GM18951 (cell line): Measurements from ENCODE around the gene FSIP2.

ENCODE experiments used
- POLR2A ChIP-seq: IDR thresholded peaks from 4 replicates; pipeline ENCODE4 v1.6.1; 2011; ENCODE audit warnings: mild to moderate bottlenecking; ENCODE audit not compliant: insufficient read length, insufficient read depth; ENCODE audit errors: extremely low read depth
- in situ Hi-C: fragments of 300-500 bp; cut with MboI; formaldehyde crosslinking; loops from one replicate; pipeline ENCODE4 v1.12.0; 2022; ENCODE audit warnings: low sequenced_read_pairs, mixed read lengths, inconsistent platforms; ENCODE audit not compliant: unreplicated experiment

FSIP2 gene

GRCh38 chr2:185738679-185739472 is at the start of gene FSIP2:
TSS of gene FSIP2 (plus strand) at chr2:185738804. CDS start at chr2:185738895, 91 bp downstream.
- no peak for TF ChIP-seq POLR2A
- in situ Hi-C loops, result loop anchor here (25.0 kb wide), 1 partner anchor 723 kb away; no protein-coding TSS in a partner anchor

GRCh38 chr2:185689906-185690539 is 48.6 kb upstream of the FSIP2 start:
- in situ Hi-C loops, result no loop called here
- TF ChIP-seq POLR2A, result no peak

- in situ Hi-C loops, result no loop called here
- TF ChIP-seq POLR2A, result no peak
Observed at GRCh38 chr2:185695711-185696235, 42.8 kb upstream of the FSIP2 start.

- TF ChIP-seq POLR2A, result no peak
- in situ Hi-C loops, result no loop called here
Observed at GRCh38 chr2:185700883-185701282, 37.7 kb upstream of the FSIP2 start.

- no peak for TF ChIP-seq POLR2A
- in situ Hi-C loops, result loop anchor here (25.0 kb wide), 1 partner anchor 728 kb away; no protein-coding TSS in a partner anchor
Observed at GRCh38 chr2:185734658-185735057, 3.9 kb upstream of the FSIP2 start.

- in situ Hi-C loops, result loop anchor here (25.0 kb wide), 1 partner anchor 726 kb away; no protein-coding TSS in a partner anchor
- no peak for TF ChIP-seq POLR2A
Observed at GRCh38 chr2:185736210-185736609, 2.4 kb upstream of the FSIP2 start.

GRCh38 chr2:185745864-185746859 is 7.6 kb downstream of the FSIP2 start:
- no peak for TF ChIP-seq POLR2A
- in situ Hi-C loops, result loop anchor here (25.0 kb wide), 1 partner anchor 716 kb away; no protein-coding TSS in a partner anchor

GRCh38 chr2:185757356-185757755 is 18.8 kb downstream of the FSIP2 start:
- no peak for TF ChIP-seq POLR2A
- in situ Hi-C loops, result no loop called here

GRCh38 chr2:185771396-185771795 is 32.8 kb downstream of the FSIP2 start:
- TF ChIP-seq POLR2A, result no peak
- in situ Hi-C loops, result no loop called here

- in situ Hi-C loops, result no loop called here
- TF ChIP-seq POLR2A, result no peak
Observed at GRCh38 chr2:185780890-185781289, 42.3 kb downstream of the FSIP2 start.

GRCh38 chr2:185782223-185782769 is 43.7 kb downstream of the FSIP2 start:
- in situ Hi-C loops, result no loop called here
- no peak for TF ChIP-seq POLR2A

GRCh38 chr2:185785156-185785555 is 46.6 kb downstream of the FSIP2 start:
- no peak for TF ChIP-seq POLR2A
- in situ Hi-C loops, result no loop called here
